K562 (cell line): ENCODE measurements around the gene ATXN7L1.

Source experiments
- CBFB ChIP-seq: sonication (generic); formaldehyde crosslinking; IDR thresholded peaks from 2 replicates; pipeline ENCODE4 v1.4.0; 2020; ENCODE audit warnings: mild to moderate bottlenecking, missing genetic modification reagents
- CREM ChIP-seq: IDR thresholded peaks from 2 replicates; pipeline ENCODE4 v1.6.1; 2014; ENCODE audit warnings: antibody characterized with exemption, low read depth
- CTBP1 ChIP-seq: fragments of 450-650 bp; IDR thresholded peaks from 2 replicates; pipeline ENCODE4 v1.6.1; 2016; ENCODE audit warnings: borderline replicate concordance
- CTCF ChIP-seq, 3 experiments: IDR thresholded peaks in 2 of 3; conservative IDR thresholded peaks in 1 of 3; 2 replicates each; pipeline ENCODE4 v1.5.1; 2011 to 2012; ENCODE audit warnings: low read length in 3 of 3, mild to moderate bottlenecking in 3 of 3, control low read depth in 2 of 3, improper control_type of control experiment in 1 of 3, inconsistent platforms in 1 of 3, low read depth in 1 of 3, mixed read lengths in 1 of 3, moderate library complexity in 1 of 3; ENCODE audit not compliant: insufficient read depth in 2 of 3
- HNRNPUL1 ChIP-seq: fragments of 200-400 bp; formaldehyde crosslinking; IDR thresholded peaks from 2 replicates; pipeline ENCODE4 v1.6.1; 2017; ENCODE audit warnings: low read length
- HSF4 ChIP-seq: fragments of 250-450 bp; sonication (Bioruptor Pico); IDR thresholded peaks from 2 replicates; pipeline ENCODE4 v2.1.2; 2022; ENCODE audit warnings: mild to moderate bottlenecking, moderate library complexity, borderline replicate concordance
- NFE2 ChIP-seq: IDR thresholded peaks from 2 replicates; pipeline ENCODE4 v1.6.1; 2014; ENCODE audit warnings: antibody characterized with exemption, low read depth
- PHB2 ChIP-seq: fragments of 450-650 bp; IDR thresholded peaks from 2 replicates; pipeline ENCODE4 v1.6.1; 2017; ENCODE audit warnings: low read depth
- POLR2AphosphoS5 ChIP-seq: IDR thresholded peaks from 2 replicates; pipeline ENCODE4 v1.6.1; 2011; ENCODE audit warnings: mild to moderate bottlenecking, low read depth, low read length, moderate library complexity; ENCODE audit not compliant: control insufficient read depth, insufficient read depth
- RFX5 ChIP-seq: IDR thresholded peaks from 2 replicates; pipeline ENCODE4 v1.6.1; 2011; ENCODE audit warnings: low read depth, mild to moderate bottlenecking, improper control_type of control experiment, low read length
- ZBTB43 ChIP-seq: sonication (generic); formaldehyde crosslinking; IDR thresholded peaks from 2 replicates; pipeline ENCODE4 v1.8.0; 2023; ENCODE audit warnings: mild to moderate bottlenecking, missing genetic modification reagents
- TF ChIP-seq, protein P1 (sequence below): sonication (generic); formaldehyde crosslinking; IDR thresholded peaks from 2 replicates; pipeline ENCODE4 v1.8.0; 2022; ENCODE audit warnings: missing genetic modification reagents, mild to moderate bottlenecking, moderate library complexity, borderline replicate concordance

GRCh38 chr7:105768117-105768516, 108.3 kb downstream of the ATXN7L1 start:
- TF ChIP-seq CBFB (CRISPR knock-in tag) (no peak), HNRNPUL1 (no peak), ZBTB43 (CRISPR knock-in tag) (no peak), RFX5 (no peak), HSF4 (CRISPR knock-in tag) (no peak), CTBP1 (no peak), CTCF (IDR thresholded peaks at IDR 0.05 in 2 of 3, conservative IDR thresholded peaks at IDR 0.05 in 1 of 3; ENCODE audit: insufficient read depth in 2 of 3, low read depth in 1 of 3, low read length in 3 of 3) (no peak), PHB2 (no peak), NFE2 (no peak), CREM (no peak), POLR2AphosphoS5 (no peak)
- TF ChIP-seq, protein P1, sequence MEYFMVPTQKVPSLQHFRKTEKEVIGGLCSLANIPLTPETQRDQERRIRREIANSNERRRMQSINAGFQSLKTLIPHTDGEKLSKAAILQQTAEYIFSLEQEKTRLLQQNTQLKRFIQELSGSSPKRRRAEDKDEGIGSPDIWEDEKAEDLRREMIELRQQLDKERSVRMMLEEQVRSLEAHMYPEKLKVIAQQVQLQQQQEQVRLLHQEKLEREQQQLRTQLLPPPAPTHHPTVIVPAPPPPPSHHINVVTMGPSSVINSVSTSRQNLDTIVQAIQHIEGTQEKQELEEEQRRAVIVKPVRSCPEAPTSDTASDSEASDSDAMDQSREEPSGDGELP (CRISPR knock-in tag), result no peak
